Mucosa of descending colon (tissue), 3 donors: ENCODE results near the gene CECR2. TPM values are rescaled to one million over a fixed set of nuclear protein-coding genes. Genes with fewer than 3 reads are reported as not detected.

Experiments
- ATAC-seq: fragments of 200-7000 bp; cut with Tn5 transposase; one replicate; pipeline ENCODE4 v1.9.1; 2020; ENCODE audit warnings: mild to moderate bottlenecking, moderate library complexity
- DNase-seq, 3 donors: peaks; one replicate each; pipeline ENCODE4 v3.0.0-alpha.2; 2020
- H3K36me3 ChIP-seq: fragments of 200-600 bp; one replicate; pipeline ENCODE4 v1.8.0; 2021; ENCODE audit warnings: low read depth, mild to moderate bottlenecking
- H3K4me1 ChIP-seq: fragments of 200-600 bp; one replicate; pipeline ENCODE4 v1.8.0; 2021; ENCODE audit warnings: low read depth, mild to moderate bottlenecking
- H3K4me3 ChIP-seq: fragments of 200-600 bp; one replicate; pipeline ENCODE4 v1.8.0; 2021; ENCODE audit warnings: mild to moderate bottlenecking
- H3K9me3 ChIP-seq: fragments of 200-600 bp; one replicate; pipeline ENCODE4 v1.8.0; 2021; ENCODE audit warnings: mild to moderate bottlenecking
- CTCF ChIP-seq: fragments of 200-600 bp; IDR thresholded peaks from one replicate; pipeline ENCODE4 v1.8.0; 2022; ENCODE audit warnings: antibody characterized with exemption, mild to moderate bottlenecking
- intact Hi-C, 2 donors: fragments of 100-400 bp; cut with DNase I in 1 of 2; cut with micrococcal nuclease in 1 of 2; formaldehyde crosslinking; loops; one replicate each; pipeline versions ENCODE4 v1.11.0 to v1.11.1; 2022; cut with DNase I, micrococcal nuclease
- total RNA-seq, 3 donors: library from RNA; stranded (reverse); fragmentation: NEBNext Ultra II Directional in 2 of 3; extraction: Animal tissue kit (Norgen Biotek cat#: 25700) in 2 of 3; gene quantifications; one replicate each; pipeline versions ENCODE4 v1.2.1 to v1.2.4, GENCODE V29; 2021 to 2023
- donor health status: DM: no; HTN: no; CAD: no; lungs with moderate emphysema.
- donor health status: DM: no; HTN: no; CAD: no.
- donor health status: DM: no; HTN: yes; CAD: no.

The CECR2 gene
- total RNA-seq, 3 donors from 2014 or later, result 0.27 to 1.4 (median 0.29) TPM

DNA sequence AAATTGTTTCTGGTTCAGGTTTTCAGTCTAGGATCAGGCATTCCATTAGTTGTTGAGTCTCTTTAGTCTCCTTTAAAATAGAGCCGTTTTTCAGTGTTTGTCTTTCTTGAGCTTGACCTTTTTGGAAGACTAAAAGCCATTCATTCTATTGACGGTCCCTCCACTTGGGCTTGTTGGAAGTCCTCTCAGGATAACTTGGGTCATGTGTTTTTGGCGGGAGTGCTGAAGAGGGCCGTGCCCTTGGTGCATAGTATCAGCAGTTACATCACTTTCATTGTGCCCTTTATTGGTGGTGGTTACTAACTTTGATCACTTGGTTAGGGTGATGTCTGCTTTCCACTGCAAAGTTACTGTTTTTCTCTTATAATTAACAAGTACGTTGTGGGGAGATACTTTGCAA lies 20.8 kb downstream of the CECR2 start:
- TF ChIP-seq CTCF, result no peak
- Histone ChIP-seq H3K36me3 (no peaks in the 10 kb centered on the region), H3K4me3 (no peak overlapping the region), H3K9me3 (no peaks in the 10 kb centered on the region), H3K4me1 (no peaks in the 10 kb centered on the region)
- intact Hi-C loops, result no loop called here
- DNase-seq (no peak), ATAC-seq (no peak)

DNA sequence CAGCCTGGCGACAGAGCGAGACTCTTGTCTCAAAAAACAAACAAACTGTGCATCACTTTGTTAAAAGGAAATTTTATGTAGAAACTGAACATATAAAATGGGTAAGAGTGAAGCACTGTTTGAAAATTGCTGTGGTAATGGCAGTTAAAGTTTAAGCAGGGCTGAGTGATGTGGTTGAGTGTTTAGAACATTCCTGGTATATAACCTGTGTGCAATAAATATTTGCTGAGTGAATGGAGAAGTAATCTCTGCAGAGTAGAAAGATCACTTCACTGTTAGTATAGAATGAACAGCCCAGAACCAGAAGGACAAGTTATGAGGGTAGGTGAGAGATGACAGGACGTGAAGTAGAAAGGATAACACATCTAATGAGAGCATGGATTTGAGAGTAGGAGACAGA lies 27.3 kb downstream of the CECR2 start:
- Histone ChIP-seq H3K4me3 (no peak overlapping the region), H3K4me1 (no peaks in the 10 kb centered on the region), H3K9me3 (no peaks in the 10 kb centered on the region), H3K36me3 (no peaks in the 10 kb centered on the region)
- intact Hi-C loops, result no loop called here
- ATAC-seq (no peak), DNase-seq (no peak)
- no peak for TF ChIP-seq CTCF

DNA sequence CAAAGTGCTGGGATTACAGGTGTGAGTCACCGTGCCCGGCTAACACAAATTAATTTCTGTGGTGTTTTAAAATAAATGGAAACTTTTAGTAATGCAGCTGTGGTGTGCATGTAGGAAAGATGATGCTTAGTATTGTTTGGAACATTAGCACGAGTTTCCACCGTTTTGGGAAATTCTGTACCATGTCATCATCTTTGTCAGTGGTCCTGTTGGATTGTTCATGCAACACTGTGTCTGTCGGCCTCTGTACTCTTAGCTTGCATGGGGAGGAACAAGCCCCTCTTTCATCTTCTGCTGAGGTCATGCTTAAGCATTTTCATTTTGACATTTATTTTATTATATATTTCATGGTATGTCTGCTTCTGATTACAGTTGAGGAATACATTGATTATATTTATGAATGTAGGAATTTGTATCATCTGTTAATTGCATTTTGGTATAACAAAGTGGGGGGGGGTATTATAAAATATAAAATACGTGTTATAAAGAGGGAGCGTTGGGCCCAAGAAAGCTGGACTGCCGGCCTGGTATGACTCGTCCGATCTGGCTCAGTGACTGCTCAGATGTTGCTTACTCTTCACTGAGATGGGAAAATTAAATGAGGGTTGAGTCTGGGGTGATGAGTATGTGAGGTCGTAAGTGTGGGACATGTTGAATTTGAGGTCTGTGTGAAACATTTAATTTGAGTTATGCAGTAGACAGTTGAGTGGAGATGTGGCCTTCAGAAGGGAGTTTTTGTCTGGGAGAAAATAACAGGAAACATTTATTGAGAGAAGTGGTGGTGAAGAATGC lies 28.7 kb downstream of the CECR2 start:
- no peak for DNase-seq
- intact Hi-C loops, result no loop called here
- no peaks in the 10 kb centered on the region for H3K9me3 ChIP-seq
- H3K4me1 ChIP-seq, result no peaks in the 10 kb centered on the region
- no peak for ATAC-seq
- no peak overlapping the region for H3K4me3 ChIP-seq
- H3K36me3 ChIP-seq, result no peaks in the 10 kb centered on the region
- TF ChIP-seq CTCF, result no peak

DNA sequence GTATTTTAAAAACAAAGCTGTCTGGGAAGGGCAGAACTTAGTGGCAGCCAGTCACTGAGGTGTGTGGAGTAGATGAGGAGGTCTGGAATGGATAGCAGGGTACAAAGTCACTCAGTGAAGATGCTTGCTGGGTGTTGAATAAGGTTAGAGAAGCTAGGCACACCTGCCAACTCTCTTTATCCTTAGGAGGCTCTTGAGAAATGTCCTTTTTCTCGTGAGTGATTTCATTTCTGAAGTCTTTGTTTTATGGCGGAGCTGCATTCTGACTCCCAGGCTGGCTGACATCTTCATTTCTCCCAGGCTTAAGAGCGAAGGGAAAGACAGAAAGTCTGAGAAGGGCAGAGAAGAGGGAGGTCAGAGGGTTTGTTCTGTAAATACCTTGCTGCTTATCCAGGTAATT lies 31.0 kb downstream of the CECR2 start:
- no peak overlapping the region for H3K4me3 ChIP-seq
- H3K36me3 ChIP-seq, result no peaks in the 10 kb centered on the region
- H3K9me3 ChIP-seq, result no peaks in the 10 kb centered on the region
- intact Hi-C loops, result no loop called here
- ATAC-seq (no peak), DNase-seq (no peak)
- no peak for TF ChIP-seq CTCF
- H3K4me1 ChIP-seq, result no peaks in the 10 kb centered on the region

GRCh38 chr22:17401728-17402127 lies 32.5 kb downstream of the CECR2 start:
- DNase-seq (no peak), ATAC-seq (no peak)
- H3K4me3 ChIP-seq, result no peak overlapping the region
- H3K9me3 ChIP-seq, result no peaks in the 10 kb centered on the region
- intact Hi-C loops, result no loop called here
- no peaks in the 10 kb centered on the region for H3K36me3 ChIP-seq
- H3K4me1 ChIP-seq, result no peaks in the 10 kb centered on the region
- TF ChIP-seq CTCF, result no peak
